Ammon's horn (tissue), 1 donor: ENCODE data around the gene GTF2F2.
"Not testable (repeated sequence)": the region's sequence is repeated elsewhere in the genome, so short reads cannot be mapped to it uniquely, and the experiment has no call there.

Experiments used
- DNase-seq: peaks from one replicate; pipeline ENCODE4 v3.0.0-alpha.2; 2016; ENCODE audit warnings: low spot score

Gene GTF2F2

DNA sequence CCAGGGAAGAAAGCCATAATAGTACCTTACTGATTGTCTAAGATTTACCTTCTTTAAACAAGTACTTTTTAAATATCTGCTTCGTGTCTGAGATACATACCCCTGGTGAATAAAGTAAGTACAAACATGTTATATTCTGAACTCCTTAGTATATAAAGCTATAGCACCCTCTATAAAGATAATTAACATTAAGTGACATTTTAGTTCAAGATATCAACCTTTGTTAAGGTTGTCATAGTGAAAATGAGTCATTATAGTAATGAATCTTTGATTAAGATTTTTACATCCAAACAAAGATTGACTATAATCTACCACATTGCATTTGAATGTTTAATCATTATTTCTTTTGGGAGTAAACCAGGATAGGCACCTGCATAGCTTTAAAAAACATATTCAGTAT, 135.9 kb downstream of the GTF2F2 start:
- no peak for DNase-seq

DNA sequence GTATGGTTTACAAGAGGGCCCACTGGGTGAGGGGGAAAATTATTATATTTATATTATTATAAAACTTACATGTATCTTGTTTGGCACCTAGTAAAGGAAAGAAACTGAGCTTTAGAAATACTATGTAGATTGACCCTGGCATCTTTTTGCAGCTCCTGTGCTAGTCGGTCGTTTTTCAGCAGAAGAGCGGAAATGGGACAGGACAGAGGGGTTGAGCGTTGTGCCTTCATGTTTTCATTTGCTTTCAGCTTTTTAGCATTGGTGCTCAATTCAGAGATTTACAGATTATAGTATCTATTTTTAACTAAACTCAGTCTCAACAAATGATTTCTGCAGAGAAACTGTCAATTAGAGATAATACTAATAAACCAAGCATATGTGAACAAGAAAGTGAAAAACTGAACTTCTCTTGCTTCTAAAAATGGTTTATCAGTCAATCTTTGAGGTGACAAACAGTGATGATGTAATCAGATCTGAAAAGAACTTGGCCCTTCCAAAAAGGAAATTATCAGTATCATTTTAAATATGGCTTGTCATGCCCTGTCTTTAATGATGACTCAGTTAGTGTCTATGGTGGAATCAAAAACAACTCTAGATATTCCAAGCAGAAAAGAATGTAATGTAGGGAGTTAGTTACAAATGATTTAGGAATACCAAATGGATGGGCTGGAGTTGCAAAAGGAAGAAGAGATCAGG, 137.5 kb downstream of the GTF2F2 start:
- DNase-seq, result no peak

DNA sequence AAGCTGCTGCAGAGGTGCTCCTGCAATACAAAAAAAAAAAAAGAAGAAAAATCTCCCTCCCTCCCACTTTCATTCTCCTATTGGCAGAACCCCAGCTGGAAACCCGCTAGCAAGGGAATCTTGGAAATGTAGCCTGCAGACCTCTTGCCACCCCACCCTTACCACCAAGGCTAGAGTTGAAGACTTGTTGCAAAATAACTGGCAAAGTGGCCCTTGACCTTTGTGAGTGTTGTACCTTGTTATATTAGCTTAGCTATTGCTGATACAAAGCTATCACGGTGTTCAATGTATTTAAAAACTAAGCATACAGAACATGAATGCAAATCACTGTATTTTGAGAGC, 138.0 kb downstream of the GTF2F2 start:
- no peak for DNase-seq

DNA sequence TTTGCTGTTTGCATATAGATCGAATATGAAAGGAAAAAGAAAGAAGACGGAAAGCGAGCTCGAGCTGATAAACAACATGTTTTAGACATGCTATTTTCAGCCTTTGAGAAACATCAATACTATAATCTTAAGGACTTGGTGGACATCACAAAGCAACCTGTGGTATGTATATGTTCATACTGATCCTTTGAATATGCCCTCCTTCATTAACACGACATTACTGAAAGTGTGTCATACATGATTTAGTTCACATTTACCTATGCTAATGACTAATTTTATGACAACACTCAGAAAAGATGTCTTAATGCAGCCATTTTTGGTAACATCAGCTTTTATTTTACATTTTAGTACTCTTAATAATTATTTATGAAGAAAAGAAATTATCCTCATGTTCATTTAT, 146.9 kb downstream of the GTF2F2 start:
- no peak for DNase-seq

DNA sequence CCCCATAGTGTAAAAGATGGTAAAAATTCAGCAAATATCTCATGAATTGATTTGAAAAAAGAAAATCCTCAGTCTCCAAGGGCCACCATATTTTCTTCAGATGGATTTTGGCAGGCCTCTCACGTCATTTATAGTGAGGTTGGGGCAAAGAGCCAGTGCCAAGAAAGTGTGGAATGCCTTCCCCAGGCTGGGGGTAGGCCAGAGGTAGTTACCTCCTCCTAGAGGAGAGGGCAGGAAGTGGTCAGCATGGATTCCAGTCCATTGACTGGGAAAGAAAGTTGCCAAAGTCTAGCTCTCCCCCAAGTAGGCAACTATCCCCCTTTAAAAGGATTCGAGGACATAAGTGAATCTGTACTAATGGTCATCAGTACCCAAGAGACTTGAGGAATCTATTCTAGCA, 148.9 kb downstream of the GTF2F2 start:
- DNase-seq, result no peak

DNA sequence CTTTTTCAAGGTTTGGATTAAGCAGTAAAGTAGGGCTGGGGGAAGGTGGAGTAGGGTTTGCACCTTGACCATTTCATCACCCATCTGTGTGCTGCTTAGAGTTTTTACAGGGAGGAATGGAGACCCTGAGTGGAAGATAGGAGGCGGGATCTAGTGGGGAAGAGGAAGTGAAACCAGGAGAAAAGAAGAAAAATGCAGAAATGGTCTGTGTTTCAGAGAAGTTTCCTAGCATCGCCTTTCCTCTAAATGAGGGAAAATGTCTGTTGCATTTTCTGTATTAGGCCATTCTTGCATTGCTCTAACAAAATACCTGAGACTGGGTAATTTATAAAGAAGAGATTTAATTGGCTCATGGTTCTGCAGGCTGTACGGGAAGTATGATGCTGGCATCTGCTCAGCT, 156.6 kb downstream of the GTF2F2 start:
- no peak for DNase-seq

DNA sequence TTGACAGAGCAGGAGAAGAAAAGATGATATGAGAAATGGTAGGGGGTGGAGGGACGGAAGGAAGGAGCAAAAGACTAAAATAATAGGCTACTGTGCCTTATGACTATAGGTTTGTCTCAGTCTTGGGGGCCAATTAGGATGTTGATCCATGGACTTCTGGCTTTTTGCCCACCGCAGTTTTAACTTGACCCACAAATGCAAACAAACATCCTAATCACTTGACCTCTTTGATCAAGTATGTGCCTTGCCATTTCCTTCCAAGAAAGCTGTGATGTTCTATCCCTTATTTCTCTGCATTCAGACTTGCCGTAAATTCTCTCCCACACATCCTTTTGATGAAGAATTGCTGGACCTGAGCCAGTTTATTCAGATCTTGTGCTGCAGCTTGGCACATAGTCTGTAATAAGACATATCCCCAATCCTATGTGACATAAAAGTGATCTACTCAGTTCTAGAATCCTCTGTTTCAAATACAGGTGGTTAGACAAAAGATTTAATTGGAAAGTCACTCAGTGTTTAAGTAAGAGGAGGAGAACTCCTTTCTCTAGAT, 157.9 kb downstream of the GTF2F2 start:
- DNase-seq, result peak; percentile 39

DNA sequence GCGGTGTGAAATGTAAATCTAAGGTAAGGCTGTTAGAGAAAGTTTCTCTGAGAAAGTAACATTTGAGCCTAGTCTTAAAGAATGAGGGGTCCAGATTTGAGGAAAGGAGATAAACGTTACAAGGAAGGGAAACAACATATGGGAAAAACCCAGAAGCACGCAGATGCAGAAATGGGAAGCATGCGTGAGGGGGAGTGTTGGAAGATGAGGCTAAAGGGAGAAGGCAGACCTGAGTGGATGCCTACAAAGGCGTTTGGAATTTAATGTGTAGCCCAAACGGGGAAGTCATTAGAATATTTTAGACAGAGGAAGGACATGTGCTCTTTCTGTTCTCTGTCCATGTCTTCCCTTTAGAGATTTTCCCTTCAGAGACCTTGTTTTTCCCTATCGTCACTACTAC, 159.7 kb downstream of the GTF2F2 start:
- DNase-seq, result no peak

DNA sequence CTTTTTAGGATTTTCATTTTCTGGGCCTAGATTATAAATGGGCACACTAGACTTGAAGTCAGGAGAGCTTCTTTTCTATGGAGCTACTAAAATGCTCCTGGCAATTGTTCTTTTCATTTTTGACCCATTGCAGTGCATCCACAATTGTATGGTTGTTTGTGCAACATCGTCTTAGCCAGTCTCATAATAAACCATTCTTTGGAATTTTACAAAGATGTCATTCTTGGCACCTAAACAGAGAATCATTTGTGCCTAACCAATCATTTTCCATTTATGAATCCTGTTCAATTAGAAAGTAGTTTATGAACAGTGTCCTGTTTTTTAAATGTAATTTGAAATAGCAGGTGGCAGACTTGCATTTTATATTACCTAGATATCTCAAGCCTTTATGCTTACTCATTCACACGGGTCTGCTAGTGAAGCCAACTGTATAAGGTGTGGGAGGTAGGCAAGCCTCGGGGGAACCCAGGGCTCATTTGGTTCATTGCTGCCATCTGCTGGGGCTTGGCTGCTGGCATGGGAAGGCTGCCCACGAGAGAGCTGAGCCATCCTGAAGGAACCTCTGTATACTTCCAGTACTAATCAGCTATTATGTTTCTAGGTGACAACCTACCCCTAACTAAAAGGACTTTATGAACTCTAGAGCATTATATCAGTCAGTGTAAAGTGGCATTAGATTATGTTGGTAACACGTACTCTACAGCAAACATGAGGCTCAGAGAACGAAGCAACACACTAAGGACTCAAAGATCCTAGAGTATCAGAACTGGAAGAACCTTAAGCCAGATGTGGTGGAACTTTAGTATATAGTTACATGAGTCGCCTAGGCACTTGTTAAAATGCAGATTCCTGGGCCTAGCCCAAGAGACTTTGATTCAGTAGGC, 160.7 kb downstream of the GTF2F2 start:
- DNase-seq, result peak; percentile 93

DNA sequence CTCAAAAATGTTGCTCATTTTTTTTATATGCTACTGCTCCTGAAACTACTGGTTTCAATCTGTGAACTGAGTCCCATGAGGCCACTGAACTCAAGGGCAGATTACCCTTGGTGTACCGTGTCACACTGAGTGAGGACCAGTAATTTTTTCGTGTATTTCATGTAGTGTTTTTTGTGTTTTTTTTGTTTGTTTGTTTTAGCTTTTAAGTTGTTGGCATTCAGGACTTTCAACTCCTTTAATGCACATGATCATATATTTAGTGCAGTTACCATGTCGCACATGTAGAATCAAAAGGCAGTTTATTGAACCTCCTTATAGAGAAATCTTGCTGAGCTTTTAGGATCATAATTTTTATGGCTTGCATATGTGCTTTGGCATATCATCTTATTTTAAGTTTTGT, 162.7 kb downstream of the GTF2F2 start:
- no peak for DNase-seq

DNA sequence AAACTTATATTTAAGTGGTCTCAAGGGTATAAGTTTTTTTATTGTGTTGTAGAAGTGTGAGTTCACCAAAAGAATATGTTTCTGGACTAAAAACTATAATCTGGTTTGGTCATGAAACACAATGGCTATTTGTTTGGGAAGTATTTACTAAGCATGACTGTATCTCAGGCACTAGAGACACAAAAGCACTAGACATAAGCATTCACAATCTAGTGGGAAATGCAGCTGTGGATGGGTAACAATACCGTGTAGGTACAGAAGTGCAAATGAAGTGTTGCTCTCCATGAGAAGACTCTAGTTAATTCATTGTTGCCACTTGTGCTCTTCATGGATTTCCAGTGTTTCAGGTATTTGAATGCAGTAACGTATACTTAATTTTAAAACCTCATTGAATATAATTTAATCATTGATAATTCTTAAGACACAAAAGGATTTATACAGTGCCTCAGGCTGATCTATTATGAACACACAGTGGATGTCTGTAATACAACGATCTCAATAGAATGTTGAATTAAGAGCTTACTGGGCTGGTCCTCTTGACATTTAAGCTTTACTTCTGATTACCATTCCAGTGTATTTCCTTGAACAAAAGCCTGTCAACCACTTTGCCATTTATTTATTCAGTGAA, 169.7 kb downstream of the GTF2F2 start:
- DNase-seq, result peak; percentile 31

DNA sequence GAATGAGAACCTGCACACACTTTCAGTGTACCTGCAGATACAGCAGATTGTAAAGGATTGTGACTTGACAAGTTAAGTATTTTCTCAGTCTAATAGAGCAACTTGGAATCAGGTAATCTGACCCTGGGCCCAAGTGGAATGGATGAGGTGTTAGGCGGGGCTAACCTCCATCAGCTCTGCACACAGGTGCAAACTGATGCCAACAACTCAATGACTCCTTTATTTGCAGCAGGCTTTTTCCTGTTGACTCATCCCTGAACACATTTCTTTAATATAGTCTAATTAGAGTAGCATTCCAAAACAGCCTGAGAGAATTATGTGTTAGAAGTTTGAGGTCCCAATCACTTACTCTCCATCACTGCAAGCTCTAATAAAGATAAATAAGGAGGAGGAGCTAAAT, 171.9 kb downstream of the GTF2F2 start:
- DNase-seq, result no peak

DNA sequence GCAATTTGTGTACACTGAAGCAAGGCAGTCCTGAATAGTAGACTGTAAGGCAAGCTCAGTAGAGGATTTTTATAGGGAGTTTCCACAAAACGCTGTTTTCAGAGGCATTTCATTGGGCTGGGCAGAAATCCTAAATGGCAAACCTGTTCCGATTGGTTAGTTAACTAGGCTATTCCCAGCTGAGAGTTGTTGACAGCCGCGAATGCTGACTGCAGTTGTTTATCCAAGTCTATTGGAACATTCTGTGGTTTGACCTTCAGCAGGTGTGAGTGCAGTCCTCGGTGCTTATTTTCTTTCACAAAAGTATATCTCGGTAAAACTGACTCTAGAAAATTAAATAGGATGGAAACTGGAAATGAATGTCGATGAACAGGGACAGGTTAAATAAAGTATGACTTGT, 175.2 kb downstream of the GTF2F2 start:
- DNase-seq, result no peak

DNA sequence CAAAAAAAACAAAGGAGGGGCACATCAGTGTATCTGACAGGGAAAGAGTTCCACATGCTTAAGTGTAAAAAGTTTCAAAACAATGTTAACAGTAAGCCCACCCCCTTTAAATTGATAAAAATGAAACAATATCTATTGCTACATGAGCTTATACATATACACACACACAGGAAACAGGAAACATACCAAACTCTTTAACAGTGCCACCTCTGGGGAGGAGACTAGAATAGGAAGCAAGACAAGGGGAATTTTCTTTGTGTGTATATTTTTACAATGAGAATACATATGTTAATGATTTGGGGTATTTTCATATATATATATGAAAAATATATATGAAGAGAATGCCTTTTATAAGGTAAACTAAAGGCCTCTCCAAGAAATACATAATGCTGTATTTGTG, 175.9 kb downstream of the GTF2F2 start:
- no peak for DNase-seq

DNA sequence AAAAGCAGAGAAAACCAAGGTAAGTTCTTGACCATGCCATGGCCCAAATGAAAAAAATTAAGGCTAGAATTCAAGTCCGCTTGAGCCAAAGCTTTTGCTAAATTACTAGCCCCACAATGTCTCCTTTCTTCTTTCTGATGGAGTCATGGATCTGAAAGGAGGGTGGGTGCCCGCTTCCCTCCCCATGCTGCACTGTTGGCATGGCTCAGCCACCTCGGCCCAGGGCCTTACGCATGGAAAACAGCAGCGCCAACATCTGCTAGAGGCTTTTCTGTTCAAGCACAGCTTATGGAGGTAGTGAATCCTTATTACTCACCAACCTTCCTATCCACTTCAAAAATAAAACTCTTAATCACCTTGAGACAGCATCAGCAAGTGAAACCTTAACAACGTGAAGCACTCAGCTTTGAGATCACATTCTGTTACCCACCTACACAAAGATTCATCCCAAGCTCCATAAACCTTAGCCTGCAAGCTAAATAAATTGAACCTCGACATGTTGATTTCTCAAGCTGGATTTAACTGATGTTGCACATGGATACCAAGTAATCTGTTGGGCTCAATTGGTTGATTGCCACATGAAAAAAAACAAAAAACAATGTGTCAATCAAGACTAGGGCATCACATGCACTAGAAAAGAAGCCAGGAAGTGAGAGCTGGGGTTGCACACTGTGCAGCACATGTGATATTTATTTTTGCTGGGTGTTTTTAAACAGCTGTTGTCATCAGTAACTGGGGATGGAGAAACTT, 177.3 kb downstream of the GTF2F2 start:
- DNase-seq, result peak; percentile 42

DNA sequence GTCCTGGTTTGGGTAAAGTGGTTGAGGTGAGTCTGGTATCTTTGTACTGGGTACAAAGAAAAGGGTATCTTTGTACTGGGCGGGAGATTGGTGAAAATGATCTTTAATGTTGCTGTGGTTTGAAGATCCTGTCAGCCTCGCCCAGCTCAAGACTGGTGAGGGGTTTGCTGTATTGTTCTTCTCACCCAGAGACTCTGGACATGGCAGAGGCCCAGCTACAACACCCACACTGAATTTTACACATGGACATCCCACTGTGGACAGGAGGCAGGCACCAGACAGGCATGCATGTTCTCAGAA, 177.8 kb downstream of the GTF2F2 start:
- no peak for DNase-seq

DNA sequence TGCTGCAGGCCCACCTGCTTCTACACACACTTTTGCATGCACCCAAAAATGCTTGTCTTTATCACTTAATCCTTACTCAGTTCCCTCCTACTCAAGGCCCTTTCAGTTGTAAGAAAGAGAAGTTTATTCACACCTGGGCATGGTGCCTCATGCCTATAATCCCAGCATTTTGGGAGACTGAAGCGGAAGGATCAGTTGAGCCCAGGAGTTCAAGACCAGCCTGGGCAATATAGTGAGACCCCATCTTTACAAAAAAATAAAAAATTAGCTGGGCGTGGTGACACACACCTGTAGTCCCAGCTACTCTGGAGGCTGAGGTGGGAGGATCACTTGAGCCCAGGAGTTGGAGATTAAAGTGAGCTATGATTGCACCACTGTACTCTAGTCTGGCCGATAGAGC, 178.2 kb downstream of the GTF2F2 start:
- not testable (repeated sequence) for DNase-seq

DNA sequence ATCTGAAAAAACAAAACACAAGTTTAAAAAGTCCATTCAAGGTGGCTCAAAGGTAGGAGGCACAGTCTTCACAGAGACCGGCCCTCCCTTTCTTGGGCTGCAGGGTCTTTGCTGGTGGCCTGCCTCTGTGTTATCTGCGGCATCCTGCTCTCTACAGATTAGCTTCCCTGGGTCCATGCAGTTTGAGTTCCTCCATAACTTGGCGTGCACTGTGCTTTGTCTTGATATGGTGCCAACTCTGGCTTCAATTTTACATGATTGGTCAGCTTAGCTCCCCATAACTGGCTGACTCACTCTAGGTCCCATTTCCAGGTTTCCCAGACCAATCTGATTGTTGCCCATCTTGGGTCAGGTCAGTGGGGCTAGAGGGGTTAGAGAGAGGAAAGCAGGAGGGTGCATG, 178.9 kb downstream of the GTF2F2 start:
- DNase-seq, result no peak

DNA sequence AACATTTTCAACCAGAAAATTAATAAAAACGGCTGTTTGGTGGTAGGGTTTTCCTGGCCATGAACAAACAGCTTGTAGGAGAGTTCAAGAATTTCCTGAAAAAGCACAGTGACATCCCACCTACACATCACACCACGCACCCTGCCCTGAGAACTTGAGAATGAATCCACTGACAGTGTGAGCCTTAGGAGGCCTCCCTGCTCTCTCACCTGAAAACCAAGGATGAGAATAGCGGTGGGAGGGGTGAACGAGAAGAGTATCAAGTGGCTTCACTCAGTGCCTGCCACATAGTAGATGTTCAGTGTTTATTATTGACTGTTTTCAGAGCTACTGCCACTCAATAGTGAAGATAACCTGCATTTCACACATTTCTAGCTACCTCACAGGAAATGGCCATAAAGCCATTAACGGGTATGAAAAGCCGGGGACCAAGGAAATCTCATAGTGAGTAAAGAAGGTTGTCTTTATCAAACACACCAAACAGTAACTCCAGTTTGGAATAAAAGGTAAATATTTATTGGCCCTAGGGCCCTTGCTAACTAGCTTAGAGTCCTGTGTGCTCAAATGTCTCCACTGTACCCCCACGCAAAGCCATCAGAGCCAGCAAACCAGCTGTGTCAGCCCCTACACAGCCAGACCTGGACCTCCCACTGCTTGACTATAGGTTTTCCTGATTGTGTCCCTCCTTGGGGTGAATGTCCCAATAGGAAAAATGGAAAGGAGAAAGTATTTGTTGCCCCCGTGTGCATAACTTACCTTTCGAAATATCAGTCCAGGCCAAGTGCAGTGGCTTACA, 180.1 kb downstream of the GTF2F2 start:
- no peak for DNase-seq

DNA sequence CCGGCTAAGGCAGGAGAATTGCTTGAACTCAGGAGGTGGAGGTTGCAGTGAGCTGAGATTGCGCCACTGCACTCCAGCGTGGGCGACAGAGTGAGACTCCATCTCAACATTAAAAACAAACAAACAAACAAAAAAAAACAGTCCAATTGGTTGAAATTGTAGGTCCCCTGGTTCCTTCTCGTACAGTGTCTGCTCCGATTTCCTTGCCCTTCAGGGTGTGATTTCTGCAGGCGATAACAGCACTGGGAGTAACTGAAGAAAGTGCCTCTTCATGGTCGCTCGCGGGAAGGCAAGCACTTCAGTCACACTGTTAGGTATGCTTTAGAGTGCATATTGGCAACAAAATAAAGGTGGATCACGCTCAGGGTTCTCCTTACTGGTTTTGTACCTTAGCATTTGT, 181.0 kb downstream of the GTF2F2 start:
- no peak for DNase-seq

DNA sequence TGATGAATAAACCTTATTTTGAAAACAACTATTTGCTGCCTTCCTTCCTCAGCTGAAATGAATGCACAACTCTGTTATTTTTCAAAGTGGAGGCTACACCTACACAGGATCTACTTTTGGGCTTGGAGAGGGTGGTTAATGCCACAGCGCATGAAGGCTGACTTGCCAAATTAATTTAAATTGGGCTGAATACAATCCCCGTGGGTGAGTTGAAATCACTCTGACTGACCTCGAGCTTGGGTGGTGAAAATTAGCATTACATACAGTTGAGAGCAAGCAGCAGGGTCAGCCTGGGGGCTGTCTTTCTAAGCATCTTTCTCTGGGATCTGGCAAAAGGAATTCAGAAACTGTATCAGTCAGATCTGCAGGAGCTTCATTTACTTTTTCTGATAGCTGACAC, 182.2 kb downstream of the GTF2F2 start:
- no peak for DNase-seq

DNA sequence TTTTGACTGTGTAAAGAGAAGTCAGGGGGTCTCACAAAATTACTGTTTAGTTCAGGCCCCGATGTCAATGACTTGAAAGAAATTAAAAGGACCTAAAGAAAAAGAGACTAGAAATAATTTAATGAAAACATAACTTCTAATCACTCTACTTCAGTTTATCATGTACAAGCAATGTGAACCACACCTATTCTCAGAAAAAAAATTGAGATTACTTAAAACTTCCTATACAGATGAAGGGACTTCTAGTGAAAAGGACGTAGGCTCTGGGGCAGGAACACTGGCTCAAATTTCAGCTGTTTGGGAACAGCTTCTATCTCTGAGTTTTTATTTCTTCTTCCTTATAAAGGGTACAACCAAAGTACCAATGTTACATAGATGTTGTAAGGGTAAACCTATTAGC, 182.7 kb downstream of the GTF2F2 start:
- no peak for DNase-seq
